Suprapubic skin (tissue), 4 donors: ENCODE results near the gene FLVCR1. TPM values are rescaled to one million over a fixed set of nuclear protein-coding genes. Genes with fewer than 3 reads are reported as not detected.

Experiments
- DNase-seq, 2 donors: peaks; one replicate each; pipeline ENCODE4 v3.0.0-alpha.2; 2019; ENCODE audit warnings: low spot score in 2 of 2
- H3K27ac ChIP-seq: fragments of 200-600 bp; sonication (generic); one replicate; pipeline ENCODE4 v1.5.1; 2019
- H3K27me3 ChIP-seq: fragments of 200-600 bp; sonication (generic); one replicate; pipeline ENCODE4 v1.5.1; 2019
- H3K36me3 ChIP-seq: fragments of 200-600 bp; sonication (generic); one replicate; pipeline ENCODE4 v1.5.1; 2019
- H3K4me1 ChIP-seq: fragments of 200-600 bp; sonication (generic); one replicate; pipeline ENCODE4 v1.5.1; 2019
- H3K4me3 ChIP-seq: fragments of 200-600 bp; sonication (generic); one replicate; pipeline ENCODE4 v1.5.1; 2019; ENCODE audit warnings: mild to moderate bottlenecking
- H3K9me3 ChIP-seq: fragments of 200-600 bp; sonication (generic); one replicate; pipeline ENCODE4 v1.5.1; 2019
- EP300 ChIP-seq: sonication (generic); formaldehyde crosslinking; IDR thresholded peaks from one replicate; pipeline ENCODE4 v1.6.1; 2017; ENCODE audit warnings: antibody characterized with exemption
- POLR2A ChIP-seq, 2 donors: fragments of 450-650 bp; IDR thresholded peaks; one replicate each; pipeline ENCODE4 v1.6.1; 2017; ENCODE audit warnings: antibody characterized with exemption in 2 of 2, mild to moderate bottlenecking in 2 of 2, moderate library complexity in 2 of 2
- POLR2AphosphoS5 ChIP-seq, 3 donors: sonication (generic); formaldehyde crosslinking; IDR thresholded peaks; one replicate each; pipeline ENCODE4 v1.6.1; 2017; ENCODE audit warnings: antibody characterized with exemption in 3 of 3
- WGBS: methylation state at CpG from one replicate; pipeline ENCODE4 v1.1.5; 2018; 5-methylcytosine and 5-hydroxymethylcytosine counted together
- total RNA-seq, 4 donors: library from RNA; depleted of rRNA; stranded (reverse); fragments of >200 nt; gene quantifications; one replicate each; pipeline ENCODE4 v1.1.0, GENCODE V29; 2016
- TF ChIP-seq, protein P1 (sequence below), 2 donors: fragments of 200-600 bp in 1 of 2; fragments of 450-650 bp in 1 of 2; sonication (generic) in 1 of 2; IDR thresholded peaks; one replicate each; pipeline ENCODE4 v1.5.1; 2016 to 2019; ENCODE audit warnings: antibody characterized with exemption in 2 of 2, mild to moderate bottlenecking in 1 of 2, moderate library complexity in 1 of 2

FLVCR1 gene
- total RNA-seq, 4 donors from 2014 or later, result 4.3 to 8.5 (median 6.3) TPM

GRCh38 chr1:212879947-212880690, 22.0 kb downstream of the FLVCR1 start:
- whole genome bisulfite sequencing, result 86% methylated on average over 6 of the region's 6 CpGs
- no peaks in the 10 kb centered on the region for H3K27me3 ChIP-seq
- no peak overlapping the region for H3K4me3 ChIP-seq
- no peak for TF ChIP-seq EP300
- TF ChIP-seq POLR2A (IDR thresholded peaks at IDR 0.05), result no peak
- TF ChIP-seq, protein P1, sequence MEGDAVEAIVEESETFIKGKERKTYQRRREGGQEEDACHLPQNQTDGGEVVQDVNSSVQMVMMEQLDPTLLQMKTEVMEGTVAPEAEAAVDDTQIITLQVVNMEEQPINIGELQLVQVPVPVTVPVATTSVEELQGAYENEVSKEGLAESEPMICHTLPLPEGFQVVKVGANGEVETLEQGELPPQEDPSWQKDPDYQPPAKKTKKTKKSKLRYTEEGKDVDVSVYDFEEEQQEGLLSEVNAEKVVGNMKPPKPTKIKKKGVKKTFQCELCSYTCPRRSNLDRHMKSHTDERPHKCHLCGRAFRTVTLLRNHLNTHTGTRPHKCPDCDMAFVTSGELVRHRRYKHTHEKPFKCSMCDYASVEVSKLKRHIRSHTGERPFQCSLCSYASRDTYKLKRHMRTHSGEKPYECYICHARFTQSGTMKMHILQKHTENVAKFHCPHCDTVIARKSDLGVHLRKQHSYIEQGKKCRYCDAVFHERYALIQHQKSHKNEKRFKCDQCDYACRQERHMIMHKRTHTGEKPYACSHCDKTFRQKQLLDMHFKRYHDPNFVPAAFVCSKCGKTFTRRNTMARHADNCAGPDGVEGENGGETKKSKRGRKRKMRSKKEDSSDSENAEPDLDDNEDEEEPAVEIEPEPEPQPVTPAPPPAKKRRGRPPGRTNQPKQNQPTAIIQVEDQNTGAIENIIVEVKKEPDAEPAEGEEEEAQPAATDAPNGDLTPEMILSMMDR (IDR thresholded peaks at IDR 0.05), result no peak
- no peak overlapping the region for H3K27ac ChIP-seq
- no peak for DNase-seq
- peaks cover 24% of the 10 kb centered on the region for H3K36me3 ChIP-seq
- H3K4me1 ChIP-seq, result no peaks in the 10 kb centered on the region
- no peaks in the 10 kb centered on the region for H3K9me3 ChIP-seq

GRCh38 chr1:212884592-212884991, 26.5 kb downstream of the FLVCR1 start:
- DNase-seq, result no peak
- H3K9me3 ChIP-seq, result no peaks in the 10 kb centered on the region
- H3K4me3 ChIP-seq, result no peak overlapping the region
- no peaks in the 10 kb centered on the region for H3K27me3 ChIP-seq
- TF ChIP-seq POLR2AphosphoS5 (IDR thresholded peaks at IDR 0.05) (no peak), POLR2A (IDR thresholded peaks at IDR 0.05) (no peak), EP300 (no peak)
- TF ChIP-seq, protein P1 (IDR thresholded peaks at IDR 0.05), result no peak
- no peak overlapping the region for H3K27ac ChIP-seq
- no peaks in the 10 kb centered on the region for H3K4me1 ChIP-seq
- H3K36me3 ChIP-seq, result peaks cover 44% of the 10 kb centered on the region
- 59% methylated on average over 4 of the region's 4 CpGs for WGBS

DNA sequence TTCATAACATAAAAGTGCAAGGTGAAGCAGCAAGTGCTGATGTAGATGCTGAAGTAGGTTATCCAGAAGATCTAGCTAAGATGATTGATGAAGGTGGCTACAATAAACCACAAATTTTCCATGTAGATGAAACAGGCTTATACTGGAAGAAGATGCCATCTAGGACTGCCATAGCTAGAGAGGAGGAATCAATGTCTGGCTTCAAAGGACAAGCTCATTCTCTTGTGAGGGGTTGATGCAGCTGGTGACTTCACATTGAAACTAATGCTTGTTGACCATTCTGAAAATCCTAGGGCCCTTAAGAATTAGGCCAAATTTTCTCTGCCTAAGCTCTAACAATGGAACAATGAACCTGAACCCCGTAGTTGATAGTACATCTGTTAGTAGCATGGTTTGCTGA, 34.0 kb downstream of the FLVCR1 start:
- Histone ChIP-seq H3K27ac (no peak overlapping the region), H3K4me1 (no peaks in the 10 kb centered on the region), H3K27me3 (no peaks in the 10 kb centered on the region), H3K9me3 (no peaks in the 10 kb centered on the region), H3K4me3 (no peak overlapping the region), H3K36me3 (peaks cover 66% of the 10 kb centered on the region)
- TF ChIP-seq POLR2AphosphoS5 (IDR thresholded peaks at IDR 0.05) (no peak), EP300 (no peak), POLR2A (IDR thresholded peaks at IDR 0.05) (no peak)
- TF ChIP-seq, protein P1 (IDR thresholded peaks at IDR 0.05), result no peak
- WGBS, result 100% methylated on average over 1 of the region's 1 CpG
- DNase-seq, result no peak

DNA sequence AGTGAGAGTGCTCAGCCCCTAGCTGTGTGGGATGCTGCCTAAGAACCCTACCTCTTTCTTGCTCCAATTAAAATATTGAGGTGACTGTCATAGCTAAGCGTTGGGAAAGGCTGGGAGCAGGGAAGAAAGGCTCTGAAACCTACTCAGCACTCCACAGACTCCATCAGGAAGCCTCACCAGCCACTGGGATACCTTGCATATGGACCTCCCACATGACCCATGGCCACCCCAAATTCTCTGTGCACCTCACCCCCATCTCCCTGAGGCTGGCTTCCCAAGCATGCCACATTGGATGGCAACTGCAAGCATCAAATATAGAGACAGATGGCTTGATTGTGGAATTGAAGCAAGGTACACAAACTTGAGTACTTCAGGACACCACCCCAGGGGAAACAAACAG, 41.8 kb downstream of the FLVCR1 start:
- Histone ChIP-seq H3K36me3 (peaks cover 23% of the 10 kb centered on the region), H3K4me1 (no peaks in the 10 kb centered on the region), H3K27ac (no peak overlapping the region), H3K9me3 (peaks cover 21% of the 10 kb centered on the region), H3K27me3 (no peaks in the 10 kb centered on the region), H3K4me3 (no peak overlapping the region)
- DNase-seq, result no peak
- 100% methylated on average over 1 of the region's 1 CpG for WGBS
- TF ChIP-seq POLR2A (IDR thresholded peaks at IDR 0.05) (no peak), EP300 (no peak), POLR2AphosphoS5 (IDR thresholded peaks at IDR 0.05) (no peak)
- TF ChIP-seq, protein P1 (IDR thresholded peaks at IDR 0.05), result no peak

- H3K4me1 ChIP-seq, result no peaks in the 10 kb centered on the region
- WGBS, result 95% methylated on average over 2 of the region's 2 CpGs
- H3K36me3 ChIP-seq, result peaks cover 11% of the 10 kb centered on the region
- TF ChIP-seq, protein P1 (IDR thresholded peaks at IDR 0.05), result no peak
- TF ChIP-seq POLR2AphosphoS5 (IDR thresholded peaks at IDR 0.05) (no peak), EP300 (no peak), POLR2A (IDR thresholded peaks at IDR 0.05) (no peak)
- no peaks in the 10 kb centered on the region for H3K27me3 ChIP-seq
- H3K4me3 ChIP-seq, result no peak overlapping the region
- peaks cover 21% of the 10 kb centered on the region for H3K9me3 ChIP-seq
- no peak for DNase-seq
- no peak overlapping the region for H3K27ac ChIP-seq
These were observed 43.2 kb downstream of the FLVCR1 start for GRCh38 chr1:212901290-212901689.
